Nephron (organoid): ENCODE results near the gene A1BG.

ENCODE experiments used
- H3K27ac Mint-ChIP-seq, 3 experiments: 2 replicates each; pipeline ENCODE4 v1.8.0; 2020; ENCODE audit warnings: mixed read lengths in 3 of 3, mild to moderate bottlenecking in 2 of 3, moderate library complexity in 1 of 3
- H3K27me3 Mint-ChIP-seq: 2 replicates; pipeline ENCODE4 v1.8.0; 2021; ENCODE audit warnings: low read depth, mild to moderate bottlenecking, moderate library complexity, mixed read lengths
- H3K36me3 Mint-ChIP-seq: 2 replicates; pipeline ENCODE4 v1.8.0; 2020; ENCODE audit warnings: low read depth, mixed read lengths
- H3K4me1 Mint-ChIP-seq: 2 replicates; pipeline ENCODE4 v1.8.0; 2020; ENCODE audit warnings: mixed read lengths
- H3K4me3 Mint-ChIP-seq, 3 experiments: 2 replicates each; pipeline ENCODE4 v1.8.0; 2020; ENCODE audit warnings: mild to moderate bottlenecking in 3 of 3, mixed read lengths in 3 of 3, moderate library complexity in 2 of 3
- H3K9me3 Mint-ChIP-seq: 2 replicates; pipeline ENCODE4 v1.8.0; 2020; ENCODE audit warnings: mixed read lengths
- CTCF ChIP-seq, 3 experiments: fragments of 200-600 bp; sonication (generic); IDR thresholded peaks; one replicate each; pipeline ENCODE4 v1.5.0; 2021; ENCODE audit warnings: antibody characterized with exemption in 3 of 3; ENCODE audit not compliant: unreplicated experiment in 3 of 3

The A1BG gene

GRCh38 chr19:58372311-58373133, 19.2 kb upstream of the A1BG start:
- Mint-ChIP-seq H3K9me3 (no peaks in the 10 kb centered on the region), H3K27ac (no peak overlapping the region)
- TF ChIP-seq CTCF (IDR thresholded peaks at IDR 0.05; ENCODE audit: unreplicated experiment in 3 of 3) = no peak

GRCh38 chr19:58368561-58369360, 15.5 kb upstream of the A1BG start:
- no peak for TF ChIP-seq CTCF (IDR thresholded peaks at IDR 0.05; ENCODE audit: unreplicated experiment in 3 of 3)
- no peak overlapping the region for H3K4me3 Mint-ChIP-seq
- H3K27me3 Mint-ChIP-seq = no peaks in the 10 kb centered on the region
- H3K36me3 Mint-ChIP-seq = peaks cover 13% of the 10 kb centered on the region
- H3K4me1 Mint-ChIP-seq = no peaks in the 10 kb centered on the region
- H3K9me3 Mint-ChIP-seq = no peaks in the 10 kb centered on the region
- no peak overlapping the region for H3K27ac Mint-ChIP-seq

More at GRCh38 chr19:58372311-58373133, 19.2 kb upstream of the A1BG start:
- H3K4me3 Mint-ChIP-seq = no peak overlapping the region
- peaks cover 10% of the 10 kb centered on the region for H3K36me3 Mint-ChIP-seq
- no peaks in the 10 kb centered on the region for H3K27me3 Mint-ChIP-seq
- no peaks in the 10 kb centered on the region for H3K4me1 Mint-ChIP-seq

GRCh38 chr19:58367698-58368454, 14.6 kb upstream of the A1BG start:
- no peak for TF ChIP-seq CTCF (IDR thresholded peaks at IDR 0.05; ENCODE audit: unreplicated experiment in 3 of 3)
- Mint-ChIP-seq H3K9me3 (no peaks in the 10 kb centered on the region), H3K36me3 (peaks cover 13% of the 10 kb centered on the region), H3K4me1 (no peaks in the 10 kb centered on the region), H3K27ac (no peak overlapping the region), H3K27me3 (no peaks in the 10 kb centered on the region), H3K4me3 (no peak overlapping the region)

GRCh38 chr19:58366585-58367430, 13.5 kb upstream of the A1BG start:
- no peak overlapping the region for H3K27ac Mint-ChIP-seq
- no peaks in the 10 kb centered on the region for H3K4me1 Mint-ChIP-seq
- TF ChIP-seq CTCF (IDR thresholded peaks at IDR 0.05; ENCODE audit: unreplicated experiment in 3 of 3) = no peak

GRCh38 chr19:58364146-58364545, 10.9 kb upstream of the A1BG start:
- peak overlapping the region; percentile 50 to 69 (median 61) for H3K4me3 Mint-ChIP-seq
- H3K36me3 Mint-ChIP-seq = peaks cover 3% of the 10 kb centered on the region
- H3K27ac Mint-ChIP-seq = peak overlapping the region in 1 of 3 experiments; percentile 44
- TF ChIP-seq CTCF (IDR thresholded peaks at IDR 0.05; ENCODE audit: unreplicated experiment in 3 of 3) = no peak
- H3K27me3 Mint-ChIP-seq = no peaks in the 10 kb centered on the region
- H3K9me3 Mint-ChIP-seq = no peaks in the 10 kb centered on the region
- no peaks in the 10 kb centered on the region for H3K4me1 Mint-ChIP-seq

More at GRCh38 chr19:58366585-58367430, 13.5 kb upstream of the A1BG start:
- Mint-ChIP-seq H3K27me3 (no peaks in the 10 kb centered on the region), H3K9me3 (no peaks in the 10 kb centered on the region), H3K4me3 (no peak overlapping the region), H3K36me3 (peaks cover 13% of the 10 kb centered on the region)
